Endothelial cell of umbilical vein (primary cell): Measurements from ENCODE around the gene ISOC1. TPM values are rescaled to one million over a fixed set of nuclear protein-coding genes. Genes with fewer than 3 reads are reported as not detected.

Experiments
- BruUV-seq: library from RNA; stranded (reverse); fragments of 400-500 nt; replicated peaks from 2 replicates; lab custom pipeline; 2021; lab: Mats Ljungman, UMichigan
- CTCF ChIA-PET: fragments of 300-600, 350-600 bp; sonication (Branson Sonifier 250); formaldehyde crosslinking; loops from one replicate; lab custom pipeline; 2021; ENCODE audit warnings: antibody characterized with exemption, inconsistent platforms; lab: Charles Lee
- POLR2A ChIA-PET: fragments of 300-600, 350-600 bp; sonication (Branson Sonifier 250); formaldehyde crosslinking; loops from one replicate; lab custom pipeline; 2021; ENCODE audit warnings: antibody characterized with exemption, inconsistent platforms; lab: Charles Lee
- DNase-seq: peaks from one replicate; pipeline ENCODE4 v3.0.0-alpha.2; 2011; ENCODE audit warnings: low read depth, low spot score
- FAIRE-seq: peaks from 2 replicates; lab custom pipeline; 2011; peaks lifted over from hg19 to GRCh38; lab: Jason Lieb, UNC
- H2AFZ ChIP-seq: 2 replicates; pipeline ENCODE4 v1.6.0; 2012; ENCODE audit warnings: low read depth, low read length, control low read depth, inconsistent platforms
- H3K27ac ChIP-seq: 2 replicates; pipeline ENCODE4 v1.5.1; 2011; ENCODE audit warnings: low read depth, mild to moderate bottlenecking, control low read depth, low read length, moderate library complexity; ENCODE audit not compliant: insufficient read depth
- H3K27me3 ChIP-seq, 2 experiments: 2 replicates each; pipeline versions ENCODE4 v1.6.0 to v1.6.1; 2011; ENCODE audit warnings: low read length in 2 of 2, mixed read lengths in 1 of 2; ENCODE audit not compliant: control insufficient read depth in 2 of 2, insufficient read depth in 2 of 2
- H3K36me3 ChIP-seq, 2 experiments: 2 replicates in 1 of 2; 3 replicates in 1 of 2; pipeline ENCODE4 v1.5.1; 2011; ENCODE audit warnings: low read length in 2 of 2, mild to moderate bottlenecking in 1 of 2, moderate library complexity in 1 of 2; ENCODE audit not compliant: control insufficient read depth in 2 of 2, insufficient read depth in 2 of 2; ENCODE audit errors: extremely low read depth in 1 of 2
- H3K4me1 ChIP-seq: 3 replicates; pipeline ENCODE4 v1.5.1; 2011; ENCODE audit warnings: mild to moderate bottlenecking, low read length; ENCODE audit not compliant: control insufficient read depth, insufficient read depth; ENCODE audit errors: extremely low read depth
- H3K4me2 ChIP-seq: 2 replicates; pipeline ENCODE4 v1.6.1; 2011; ENCODE audit warnings: low read length, control low read depth, mixed read lengths; ENCODE audit not compliant: insufficient read depth
- H3K4me3 ChIP-seq, 3 experiments: fragments of 200-600 bp in 1 of 3; sonication (generic), shearing (Covaris generic) in 1 of 3; replicated peaks in 1 of 3; 2 replicates each; pipeline ENCODE4 v1.5.1; 2011 to 2016; ENCODE audit warnings: control low read depth in 3 of 3, low read length in 3 of 3, mild to moderate bottlenecking in 2 of 3, inconsistent platforms in 1 of 3, low read depth in 1 of 3, moderate library complexity in 1 of 3; ENCODE audit not compliant: insufficient read depth in 1 of 3
- H3K79me2 ChIP-seq: 2 replicates; pipeline ENCODE4 v1.6.0; 2012; ENCODE audit warnings: low read length, inconsistent platforms; ENCODE audit not compliant: control insufficient read depth, insufficient read depth
- H3K9ac ChIP-seq: replicated peaks from 2 replicates; pipeline ENCODE3; 2011; ENCODE audit warnings: low read length, control low read depth; ENCODE audit not compliant: insufficient read depth; ENCODE audit errors: extremely low read depth
- H3K9me1 ChIP-seq: replicated peaks from 3 replicates; pipeline ENCODE4 v1.6.0; 2011; ENCODE audit warnings: mild to moderate bottlenecking, low read length; ENCODE audit not compliant: control insufficient read depth, insufficient read depth; ENCODE audit errors: extremely low read depth
- H3K9me3 ChIP-seq: replicated peaks from 2 replicates; pipeline ENCODE4 v1.5.1; 2012; ENCODE audit warnings: low read length, inconsistent platforms; ENCODE audit not compliant: control insufficient read depth, insufficient read depth
- H4K20me1 ChIP-seq: replicated peaks from 2 replicates; pipeline ENCODE3; 2011; ENCODE audit warnings: mild to moderate bottlenecking, low read length; ENCODE audit not compliant: control insufficient read depth, insufficient read depth; ENCODE audit errors: extremely low read depth
- EZH2 ChIP-seq: IDR thresholded peaks from 2 replicates; pipeline ENCODE4 v1.6.1; 2012; ENCODE audit warnings: borderline replicate concordance, low read depth, mild to moderate bottlenecking, moderate library complexity, low read length, inconsistent platforms; ENCODE audit not compliant: severe bottlenecking
- FOS ChIP-seq: IDR thresholded peaks from 2 replicates; pipeline ENCODE4 v1.6.1; 2011; ENCODE audit warnings: mild to moderate bottlenecking, low read length, moderate library complexity, borderline replicate concordance; ENCODE audit not compliant: insufficient read depth
- GATA2 ChIP-seq: IDR thresholded peaks from 2 replicates; pipeline ENCODE4 v1.7.0; 2011; ENCODE audit warnings: low read depth, mild to moderate bottlenecking, moderate library complexity, mixed read lengths, low read length; ENCODE audit not compliant: insufficient read length, insufficient read depth
- JUN ChIP-seq: IDR thresholded peaks from 2 replicates; pipeline ENCODE4 v1.6.1; 2011; ENCODE audit warnings: borderline replicate concordance, low read depth; ENCODE audit not compliant: insufficient read length, insufficient read depth
- MYC ChIP-seq: IDR thresholded peaks from one replicate; pipeline ENCODE4 v1.6.1; 2011; ENCODE audit warnings: mild to moderate bottlenecking, low read depth, low read length
- POLR2A ChIP-seq: IDR thresholded peaks from 2 replicates; pipeline ENCODE4 v1.6.1; 2012; ENCODE audit warnings: low read depth, mild to moderate bottlenecking, control low read depth, low read length
- POLR2AphosphoS5 ChIP-seq: IDR thresholded peaks from 2 replicates; pipeline ENCODE4 v1.6.1; 2012; ENCODE audit warnings: low read depth, mild to moderate bottlenecking, control low read depth, low read length, moderate library complexity; ENCODE audit not compliant: insufficient read depth
- dilution Hi-C: fragments of 300-500 bp; cut with MboI; formaldehyde crosslinking; loops from one replicate; pipeline ENCODE4 v1.15.0; 2019; ENCODE audit warnings: low sequenced_read_pairs; ENCODE audit not compliant: extremely low pct_ligation_motif_present
- intact Hi-C: fragments of 100-400 bp; cut with micrococcal nuclease; formaldehyde crosslinking; loops from one replicate; pipeline ENCODE4 v1.10.0; 2022
- polyA plus RNA-seq, 4 experiments: library from polyadenylated mRNA; depleted of rRNA in 3 of 4; stranded (reverse) in 3 of 4; unstranded in 1 of 4; fragments of >200 nt; gene quantifications; 2 replicates each; pipeline versions ENCODE4 v1.2.1 to v1.2.3, GENCODE V29; 2011 to 2012; ENCODE audit warnings: missing spikeins in 1 of 4
- total RNA-seq: library from RNA; stranded (reverse); gene quantifications from 2 replicates; pipeline ENCODE4 v1.2.3, GENCODE V29; 2021
- TF ChIP-seq, protein P1 (sequence below): IDR thresholded peaks from 2 replicates; pipeline ENCODE4 v1.6.1; 2011; ENCODE audit not compliant: insufficient read depth, insufficient read length
- TF ChIP-seq, protein P2 (sequence below), 2 donors: IDR thresholded peaks; 1 replicate in 1 of 2; 2 replicates in 1 of 2; pipeline ENCODE4 v1.5.1; 2011; ENCODE audit warnings: low read length in 2 of 2, mild to moderate bottlenecking in 2 of 2, moderate library complexity in 2 of 2, control low read depth in 1 of 2, inconsistent platforms in 1 of 2, low read depth in 1 of 2; ENCODE audit not compliant: insufficient read depth in 1 of 2; ENCODE audit errors: extremely low read depth in 1 of 2

The ISOC1 gene
- total and polyA plus RNA-seq, 2 donors (not counting 3 experiments of a cell fraction or from before 2014, with no cell fraction given), result 21.4 to 21.6 TPM

DNA sequence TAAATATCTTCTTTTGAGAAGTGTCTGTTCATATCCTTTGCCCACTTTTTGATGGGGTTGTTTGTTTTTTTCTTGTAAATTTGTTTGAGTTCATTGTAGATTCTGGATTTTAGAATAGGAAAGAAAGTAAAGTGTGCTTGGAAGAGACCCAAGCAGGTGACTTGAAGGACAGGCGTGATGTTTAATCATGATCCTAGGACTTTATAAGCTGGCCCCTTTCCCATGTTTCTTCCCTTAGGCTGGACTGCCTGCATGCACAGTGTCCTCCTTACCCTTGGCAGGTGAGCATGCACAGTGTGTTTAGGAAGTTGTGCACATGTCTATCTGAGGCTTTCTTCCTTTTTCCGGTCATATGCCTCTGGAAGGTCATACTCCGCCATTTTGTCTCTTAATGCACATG, 61.3 kb downstream of the ISOC1 start:
- CTCF ChIA-PET, result no interaction called here
- no peak overlapping the region for H3K9ac ChIP-seq
- FAIRE-seq (no peak), DNase-seq (no peak)
- no peaks in the 10 kb centered on the region for H3K9me3 ChIP-seq
- H2AFZ ChIP-seq, result no peak overlapping the region
- no peaks in the 10 kb centered on the region for H3K27me3 ChIP-seq
- H4K20me1 ChIP-seq, result no peaks in the 10 kb centered on the region
- H3K9me1 ChIP-seq, result no peaks in the 10 kb centered on the region
- POLR2A ChIA-PET, result no interaction called here
- intact Hi-C loops, result no loop called here
- H3K79me2 ChIP-seq, result no peaks in the 10 kb centered on the region
- no peaks in the 10 kb centered on the region for H3K4me1 ChIP-seq
- no peak overlapping the region for H3K27ac ChIP-seq
- TF ChIP-seq GATA2 (no peak), MYC (no peak), POLR2AphosphoS5 (no peak), JUN (no peak), POLR2A (no peak), FOS (no peak), EZH2 (no peak)
- TF ChIP-seq, protein P1, sequence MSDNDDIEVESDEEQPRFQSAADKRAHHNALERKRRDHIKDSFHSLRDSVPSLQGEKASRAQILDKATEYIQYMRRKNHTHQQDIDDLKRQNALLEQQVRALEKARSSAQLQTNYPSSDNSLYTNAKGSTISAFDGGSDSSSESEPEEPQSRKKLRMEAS, result no peak
- TF ChIP-seq, protein P2, sequence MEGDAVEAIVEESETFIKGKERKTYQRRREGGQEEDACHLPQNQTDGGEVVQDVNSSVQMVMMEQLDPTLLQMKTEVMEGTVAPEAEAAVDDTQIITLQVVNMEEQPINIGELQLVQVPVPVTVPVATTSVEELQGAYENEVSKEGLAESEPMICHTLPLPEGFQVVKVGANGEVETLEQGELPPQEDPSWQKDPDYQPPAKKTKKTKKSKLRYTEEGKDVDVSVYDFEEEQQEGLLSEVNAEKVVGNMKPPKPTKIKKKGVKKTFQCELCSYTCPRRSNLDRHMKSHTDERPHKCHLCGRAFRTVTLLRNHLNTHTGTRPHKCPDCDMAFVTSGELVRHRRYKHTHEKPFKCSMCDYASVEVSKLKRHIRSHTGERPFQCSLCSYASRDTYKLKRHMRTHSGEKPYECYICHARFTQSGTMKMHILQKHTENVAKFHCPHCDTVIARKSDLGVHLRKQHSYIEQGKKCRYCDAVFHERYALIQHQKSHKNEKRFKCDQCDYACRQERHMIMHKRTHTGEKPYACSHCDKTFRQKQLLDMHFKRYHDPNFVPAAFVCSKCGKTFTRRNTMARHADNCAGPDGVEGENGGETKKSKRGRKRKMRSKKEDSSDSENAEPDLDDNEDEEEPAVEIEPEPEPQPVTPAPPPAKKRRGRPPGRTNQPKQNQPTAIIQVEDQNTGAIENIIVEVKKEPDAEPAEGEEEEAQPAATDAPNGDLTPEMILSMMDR (IDR thresholded peaks at IDR 0.05; ENCODE audit: extremely low read depth in 1 of 2, insufficient read depth in 1 of 2, low read depth in 1 of 2, low read length in 2 of 2), result no peak
- H3K4me3 ChIP-seq, result no peak overlapping the region
- dilution Hi-C loops, result no loop called here
- H3K4me2 ChIP-seq, result no peak overlapping the region
- no TSS peak for BruUV-seq
- no peaks in the 10 kb centered on the region for H3K36me3 ChIP-seq
